GM12878 (cell line): ENCODE results near the gene PROC. TPM values are rescaled to one million over a fixed set of nuclear protein-coding genes. Genes with fewer than 3 reads are reported as not detected.

ENCODE experiments used
- ATAC-seq: fragments of 200-7000 bp; cut with Tn5 transposase; 3 replicates; pipeline ENCODE4 v1.9.1; 2020; ENCODE audit warnings: mild to moderate bottlenecking, moderate library complexity
- BruUV-seq: library from RNA; stranded (reverse); fragments of 400-500 nt; replicated peaks from 2 replicates; lab custom pipeline; 2021; lab: Mats Ljungman, UMichigan
- CTCF ChIA-PET: fragments of 300-600 bp; sonication (Branson Sonifier 250); formaldehyde crosslinking; extraction: SDS; loops from one replicate; lab custom pipeline; 2021; ENCODE audit warnings: inconsistent platforms; lab: Yijun Ruan, JAX
- POLR2A ChIA-PET: fragments of 350-600 bp; formaldehyde crosslinking; extraction: SDS; loops from one replicate; lab custom pipeline; 2021; ENCODE audit warnings: inconsistent platforms; lab: Charles Lee
- RAD21 ChIA-PET: fragments of 300-600 bp; sonication (Branson Sonifier 250); formaldehyde crosslinking; loops from one replicate; lab custom pipeline; 2023; ENCODE audit warnings: antibody characterized with exemption; ENCODE audit not compliant: unreplicated experiment; lab: Charles Lee
- SMC1A ChIA-PET: fragments of 300-600 bp; sonication (Branson Sonifier 250); formaldehyde crosslinking; loops from one replicate; lab custom pipeline; 2023; ENCODE audit not compliant: unreplicated experiment, uncharacterized antibody; lab: Charles Lee
- DNase-seq: peaks from one replicate; pipeline ENCODE4 v3.0.0-alpha.2; 2011; ENCODE audit warnings: low read depth, low spot score
- FAIRE-seq: peaks from 3 replicates; lab custom pipeline; 2011; peaks lifted over from hg19 to GRCh38; lab: Jason Lieb, UNC
- H2AFZ ChIP-seq: 2 replicates; pipeline ENCODE4 v1.6.0; 2011; ENCODE audit warnings: low read depth, low read length, control low read depth; ENCODE audit not compliant: control insufficient read depth
- H3K27ac ChIP-seq: 2 replicates; pipeline ENCODE4 v1.5.1; 2011; ENCODE audit warnings: control low read depth; ENCODE audit not compliant: control insufficient read depth, insufficient read depth
- H3K27me3 ChIP-seq, 2 experiments: replicated peaks in 1 of 2; 2 replicates each; pipeline versions ENCODE4 v1.6.0 to v1.6.1; 2011; ENCODE audit warnings: low read length in 1 of 2; ENCODE audit not compliant: control insufficient read depth in 2 of 2, insufficient read depth in 2 of 2
- H3K36me3 ChIP-seq, 2 experiments: 2 replicates each; pipeline ENCODE4 v1.5.1; 2011; ENCODE audit warnings: low read length in 1 of 2; ENCODE audit not compliant: control insufficient read depth in 2 of 2, insufficient read depth in 2 of 2
- H3K4me1 ChIP-seq: 2 replicates; pipeline ENCODE4 v1.6.1; 2011; ENCODE audit warnings: mild to moderate bottlenecking, low read length, moderate library complexity, mixed read lengths; ENCODE audit not compliant: control insufficient read depth, insufficient read depth
- H3K4me2 ChIP-seq: 2 replicates; pipeline ENCODE4 v1.6.0; 2011; ENCODE audit warnings: control low read depth; ENCODE audit not compliant: control insufficient read depth, insufficient read depth
- H3K4me3 ChIP-seq: fragments of 200-600 bp; sonication (generic); 2 replicates; pipeline ENCODE4 v1.5.1; 2016
- H3K79me2 ChIP-seq: 2 replicates; pipeline ENCODE4 v1.6.0; 2011; ENCODE audit warnings: low read length; ENCODE audit not compliant: control insufficient read depth, insufficient read depth
- H3K9ac ChIP-seq: 2 replicates; pipeline ENCODE4 v1.8.0; 2011; ENCODE audit warnings: low read length, control low read depth, mixed read lengths; ENCODE audit not compliant: control insufficient read depth, insufficient read depth
- H3K9me3 ChIP-seq: replicated peaks from 3 replicates; pipeline ENCODE4 v1.5.1; 2011; ENCODE audit warnings: mild to moderate bottlenecking, low read length; ENCODE audit not compliant: control insufficient read depth, insufficient read depth
- H4K20me1 ChIP-seq: 2 replicates; pipeline ENCODE4 v1.6.0; 2011; ENCODE audit not compliant: control insufficient read depth, insufficient read depth
- ATF7 ChIP-seq: fragments of 450-650 bp; IDR thresholded peaks from 2 replicates; pipeline ENCODE4 v1.6.1; 2016; ENCODE audit warnings: low read depth, mild to moderate bottlenecking
- BMI1 ChIP-seq: fragments of 450-650 bp; IDR thresholded peaks from 2 replicates; pipeline ENCODE4 v1.6.1; 2016; ENCODE audit warnings: mild to moderate bottlenecking, moderate library complexity, borderline replicate concordance
- CEBPB ChIP-seq, 2 experiments: fragments of 150-350 bp in 1 of 2; IDR thresholded peaks; 2 replicates each; pipeline ENCODE4 v1.6.1; 2012 to 2014; ENCODE audit warnings: low read depth in 2 of 2, low read length in 2 of 2, borderline replicate concordance in 1 of 2, inconsistent platforms in 1 of 2
- CREM ChIP-seq: IDR thresholded peaks from 2 replicates; pipeline ENCODE4 v1.6.1; 2014; ENCODE audit warnings: antibody characterized with exemption, low read depth
- NFIC ChIP-seq: IDR thresholded peaks from 2 replicates; pipeline ENCODE4 v1.6.1; 2012; ENCODE audit warnings: low read depth, mild to moderate bottlenecking, inconsistent platforms, low read length, moderate library complexity
- NFYA ChIP-seq: IDR thresholded peaks from 2 replicates; pipeline ENCODE4 v1.6.1; 2011; ENCODE audit warnings: low read depth, mild to moderate bottlenecking, low read length, improper control_type of control experiment, borderline replicate concordance
- RAD21 ChIP-seq: IDR thresholded peaks from 2 replicates; pipeline ENCODE4 v1.6.1; 2011; ENCODE audit warnings: mild to moderate bottlenecking, low read depth, low read length, moderate library complexity; ENCODE audit not compliant: insufficient read depth
- RELA ChIP-seq: fragments of 450-650 bp; IDR thresholded peaks from 2 replicates; pipeline ENCODE4 v1.8.0; 2014; ENCODE audit warnings: borderline replicate concordance; ENCODE audit not compliant: partially characterized antibody
- STAT1 ChIP-seq: fragments of 450-650 bp; conservative IDR thresholded peaks from 2 replicates; pipeline ENCODE4 v1.6.1; 2014; ENCODE audit warnings: antibody characterized with exemption, mild to moderate bottlenecking
- SUPT20H ChIP-seq: IDR thresholded peaks from 2 replicates; pipeline ENCODE4 v1.6.1; 2011; ENCODE audit warnings: low read depth, mild to moderate bottlenecking, low read length, moderate library complexity, borderline replicate concordance; ENCODE audit not compliant: control insufficient read depth
- WGBS: methylation state at CpG from one replicate; pipeline ENCODE4 v1.1.6; 2016; ENCODE audit warnings: low lambda C conversion rate; ENCODE audit not compliant: insufficient replicate concordance, insufficient coverage; ENCODE audit errors: missing lambda C conversion rate; 5-methylcytosine and 5-hydroxymethylcytosine counted together
- in situ Hi-C: fragments of 300-500 bp; cut with MboI; formaldehyde crosslinking; loops from 9 replicates; pipeline ENCODE4 v1.14.3; 2018; ENCODE audit warnings: mixed read lengths
- intact Hi-C: fragments of 100-400 bp; cut with micrococcal nuclease; formaldehyde crosslinking; loops from one replicate; pipeline ENCODE4 v1.14.2; 2022; ENCODE audit not compliant: unreplicated experiment
- polyA plus RNA-seq, 11 experiments: library from polyadenylated mRNA; depleted of rRNA in 4 of 11; unstranded in 6 of 11; stranded (reverse) in 5 of 11; fragments of >200 nt; fragmentation: Nextera tagmentation in 4 of 11; fragmentation: Illumina TruSeq in 1 of 11; extraction: Ambion mirVana in 4 of 11; extraction: Trizol in 1 of 11; gene quantifications; 1 replicate in 1 of 11; 2 replicates in 10 of 11; pipeline versions ENCODE4 v1.2.1 to v1.2.3, GENCODE V29; 2011 to 2016; ENCODE audit warnings: inconsistent platforms in 2 of 11, missing spikeins in 2 of 11, low read depth in 1 of 11
- total RNA-seq, 4 experiments: library from RNA; depleted of rRNA in 3 of 4; stranded (reverse); fragments of >200 nt in 3 of 4; fragmentation: Illumina TruSeq in 1 of 4; extraction: Trizol in 1 of 4; gene quantifications; 2 replicates each; pipeline versions ENCODE4 v1.2.1 to v1.2.3, GENCODE V29; 2013 to 2021
- TF ChIP-seq, protein P1 (sequence below): fragments of 450-650 bp; IDR thresholded peaks from 2 replicates; pipeline ENCODE4 v1.6.1; 2016; ENCODE audit warnings: mild to moderate bottlenecking, moderate library complexity, borderline replicate concordance
- TF ChIP-seq, protein P2 (sequence below): fragments of 450-650 bp; IDR thresholded peaks from 2 replicates; pipeline ENCODE4 v1.6.1; 2017; ENCODE audit warnings: mild to moderate bottlenecking, moderate library complexity
- TF ChIP-seq, protein P3 (sequence below): IDR thresholded peaks from 2 replicates; pipeline ENCODE4 v1.6.1; 2011; ENCODE audit warnings: low read depth, low read length, improper control_type of control experiment, borderline replicate concordance

The PROC gene
- total and polyA plus RNA-seq, 10 of the 15 experiments (the other 5 are each of a cell fraction or from before 2014, with no cell fraction given): not detected

DNA sequence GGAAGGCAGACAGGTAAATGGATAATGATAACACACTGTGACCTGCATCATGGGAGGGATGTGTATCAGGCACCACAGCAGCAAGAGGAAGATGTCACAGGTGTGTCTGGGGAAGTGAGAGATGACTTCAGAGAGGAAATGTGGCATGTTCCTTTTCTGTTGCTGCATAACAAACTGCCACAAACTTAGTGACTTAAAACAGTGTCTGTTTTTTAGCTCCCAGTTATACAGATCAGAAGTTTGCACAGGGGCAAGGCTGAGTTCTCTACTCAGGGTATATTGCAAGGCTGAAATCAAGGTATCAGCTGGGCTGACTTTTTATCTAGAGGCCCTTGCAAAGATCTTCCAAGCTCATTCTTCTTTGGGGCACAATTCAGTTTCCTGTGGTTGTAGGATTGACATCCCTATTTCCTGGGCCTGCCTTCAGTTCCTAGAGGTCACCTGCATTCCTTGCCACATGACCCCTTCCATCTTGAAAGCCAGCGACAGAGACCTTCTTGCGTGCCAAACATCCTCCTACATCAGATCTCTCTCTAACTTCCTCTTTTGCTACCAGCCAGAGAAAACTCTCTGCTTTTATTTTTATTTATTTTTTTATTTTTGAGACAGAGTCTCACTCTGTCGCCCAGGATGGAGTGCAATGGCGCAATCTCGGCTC, 28.3 kb upstream of the PROC start:
- peaks cover 27% of the 10 kb centered on the region for H3K79me2 ChIP-seq
- no TSS peak for BruUV-seq
- peak overlapping the region; percentile 97 for H3K4me2 ChIP-seq
- SMC1A ChIA-PET: interaction anchor here (0.7 to 2.5 kb wide), 6 partner anchors 10 to 137 kb away, joined by 3 to 8 read pairs (median 4); partner anchors contain the start of gene IWS1
- H3K36me3 ChIP-seq: no peaks in the 10 kb centered on the region
- POLR2A ChIA-PET: interaction anchor here (0.7 to 1.9 kb wide), 3 partner anchors 13 to 77 kb away, joined by 3 to 7 read pairs (median 4); no protein-coding TSS in a partner anchor
- H3K4me3 ChIP-seq: peak overlapping the region; percentile 59
- H3K4me1 ChIP-seq: peaks cover 21% of the 10 kb centered on the region
- FAIRE-seq: peak; percentile 87
- H3K27ac ChIP-seq: peak overlapping the region; percentile 92
- no peaks in the 10 kb centered on the region for H3K9me3 ChIP-seq
- peak overlapping the region; percentile 46 for H3K9ac ChIP-seq
- peak; percentile 32 for ATAC-seq
- in situ Hi-C loops (loop anchor here (25.0 kb wide), 1 partner anchor 728 kb away; the partner anchor contains the start of gene GYPC), intact Hi-C loops (no loop called here)
- CTCF ChIA-PET: interaction anchor here (1.0 to 1.5 kb wide), 5 partner anchors 12 to 193 kb away, joined by 3 to 9 read pairs (median 3); no protein-coding TSS in a partner anchor
- no peak for DNase-seq
- peak overlapping the region; percentile 74 for H2AFZ ChIP-seq
- no peaks in the 10 kb centered on the region for H4K20me1 ChIP-seq
- RAD21 ChIA-PET: no interaction called here
- 33% methylated on average over 5 of the region's 5 CpGs for WGBS
- no peaks in the 10 kb centered on the region for H3K27me3 ChIP-seq
- TF ChIP-seq BMI1 (no peak), CEBPB (IDR thresholded peaks at IDR 0.05; ENCODE audit: borderline replicate concordance in 1 of 2, low read depth in 2 of 2, low read length in 2 of 2) (no peak), SUPT20H (no peak), CREM (peak; percentile 89), ATF7 (peak; percentile 77), RAD21 (no peak), STAT1 (no peak), NFIC (peak; percentile 65), NFYA (no peak), RELA (no peak)
- TF ChIP-seq, protein P1, sequence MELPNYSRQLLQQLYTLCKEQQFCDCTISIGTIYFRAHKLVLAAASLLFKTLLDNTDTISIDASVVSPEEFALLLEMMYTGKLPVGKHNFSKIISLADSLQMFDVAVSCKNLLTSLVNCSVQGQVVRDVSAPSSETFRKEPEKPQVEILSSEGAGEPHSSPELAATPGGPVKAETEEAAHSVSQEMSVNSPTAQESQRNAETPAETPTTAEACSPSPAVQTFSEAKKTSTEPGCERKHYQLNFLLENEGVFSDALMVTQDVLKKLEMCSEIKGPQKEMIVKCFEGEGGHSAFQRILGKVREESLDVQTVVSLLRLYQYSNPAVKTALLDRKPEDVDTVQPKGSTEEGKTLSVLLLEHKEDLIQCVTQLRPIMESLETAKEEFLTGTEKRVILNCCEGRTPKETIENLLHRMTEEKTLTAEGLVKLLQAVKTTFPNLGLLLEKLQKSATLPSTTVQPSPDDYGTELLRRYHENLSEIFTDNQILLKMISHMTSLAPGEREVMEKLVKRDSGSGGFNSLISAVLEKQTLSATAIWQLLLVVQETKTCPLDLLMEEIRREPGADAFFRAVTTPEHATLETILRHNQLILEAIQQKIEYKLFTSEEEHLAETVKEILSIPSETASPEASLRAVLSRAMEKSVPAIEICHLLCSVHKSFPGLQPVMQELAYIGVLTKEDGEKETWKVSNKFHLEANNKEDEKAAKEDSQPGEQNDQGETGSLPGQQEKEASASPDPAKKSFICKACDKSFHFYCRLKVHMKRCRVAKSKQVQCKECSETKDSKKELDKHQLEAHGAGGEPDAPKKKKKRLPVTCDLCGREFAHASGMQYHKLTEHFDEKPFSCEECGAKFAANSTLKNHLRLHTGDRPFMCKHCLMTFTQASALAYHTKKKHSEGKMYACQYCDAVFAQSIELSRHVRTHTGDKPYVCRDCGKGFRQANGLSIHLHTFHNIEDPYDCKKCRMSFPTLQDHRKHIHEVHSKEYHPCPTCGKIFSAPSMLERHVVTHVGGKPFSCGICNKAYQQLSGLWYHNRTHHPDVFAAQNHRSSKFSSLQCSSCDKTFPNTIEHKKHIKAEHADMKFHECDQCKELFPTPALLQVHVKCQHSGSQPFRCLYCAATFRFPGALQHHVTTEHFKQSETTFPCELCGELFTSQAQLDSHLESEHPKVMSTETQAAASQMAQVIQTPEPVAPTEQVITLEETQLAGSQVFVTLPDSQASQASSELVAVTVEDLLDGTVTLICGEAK: peak; percentile 49; the same call in 1 of the 2 replicates
- TF ChIP-seq, protein P2, sequence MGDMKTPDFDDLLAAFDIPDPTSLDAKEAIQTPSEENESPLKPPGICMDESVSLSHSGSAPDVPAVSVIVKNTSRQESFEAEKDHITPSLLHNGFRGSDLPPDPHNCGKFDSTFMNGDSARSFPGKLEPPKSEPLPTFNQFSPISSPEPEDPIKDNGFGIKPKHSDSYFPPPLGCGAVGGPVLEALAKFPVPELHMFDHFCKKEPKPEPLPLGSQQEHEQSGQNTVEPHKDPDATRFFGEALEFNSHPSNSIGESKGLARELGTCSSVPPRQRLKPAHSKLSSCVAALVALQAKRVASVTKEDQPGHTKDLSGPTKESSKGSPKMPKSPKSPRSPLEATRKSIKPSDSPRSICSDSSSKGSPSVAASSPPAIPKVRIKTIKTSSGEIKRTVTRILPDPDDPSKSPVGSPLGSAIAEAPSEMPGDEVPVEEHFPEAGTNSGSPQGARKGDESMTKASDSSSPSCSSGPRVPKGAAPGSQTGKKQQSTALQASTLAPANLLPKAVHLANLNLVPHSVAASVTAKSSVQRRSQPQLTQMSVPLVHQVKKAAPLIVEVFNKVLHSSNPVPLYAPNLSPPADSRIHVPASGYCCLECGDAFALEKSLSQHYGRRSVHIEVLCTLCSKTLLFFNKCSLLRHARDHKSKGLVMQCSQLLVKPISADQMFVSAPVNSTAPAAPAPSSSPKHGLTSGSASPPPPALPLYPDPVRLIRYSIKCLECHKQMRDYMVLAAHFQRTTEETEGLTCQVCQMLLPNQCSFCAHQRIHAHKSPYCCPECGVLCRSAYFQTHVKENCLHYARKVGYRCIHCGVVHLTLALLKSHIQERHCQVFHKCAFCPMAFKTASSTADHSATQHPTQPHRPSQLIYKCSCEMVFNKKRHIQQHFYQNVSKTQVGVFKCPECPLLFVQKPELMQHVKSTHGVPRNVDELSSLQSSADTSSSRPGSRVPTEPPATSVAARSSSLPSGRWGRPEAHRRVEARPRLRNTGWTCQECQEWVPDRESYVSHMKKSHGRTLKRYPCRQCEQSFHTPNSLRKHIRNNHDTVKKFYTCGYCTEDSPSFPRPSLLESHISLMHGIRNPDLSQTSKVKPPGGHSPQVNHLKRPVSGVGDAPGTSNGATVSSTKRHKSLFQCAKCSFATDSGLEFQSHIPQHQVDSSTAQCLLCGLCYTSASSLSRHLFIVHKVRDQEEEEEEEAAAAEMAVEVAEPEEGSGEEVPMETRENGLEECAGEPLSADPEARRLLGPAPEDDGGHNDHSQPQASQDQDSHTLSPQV: no peak
- TF ChIP-seq, protein P3, sequence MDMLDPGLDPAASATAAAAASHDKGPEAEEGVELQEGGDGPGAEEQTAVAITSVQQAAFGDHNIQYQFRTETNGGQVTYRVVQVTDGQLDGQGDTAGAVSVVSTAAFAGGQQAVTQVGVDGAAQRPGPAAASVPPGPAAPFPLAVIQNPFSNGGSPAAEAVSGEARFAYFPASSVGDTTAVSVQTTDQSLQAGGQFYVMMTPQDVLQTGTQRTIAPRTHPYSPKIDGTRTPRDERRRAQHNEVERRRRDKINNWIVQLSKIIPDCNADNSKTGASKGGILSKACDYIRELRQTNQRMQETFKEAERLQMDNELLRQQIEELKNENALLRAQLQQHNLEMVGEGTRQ: peak; percentile 7; the same call in 1 of the 2 replicates
